ENCODE measurements around the gene BIRC7. TPM values are rescaled to one million over a fixed set of nuclear protein-coding genes. Genes with fewer than 3 reads are reported as not detected.

BIRC7 gene
- total and polyA plus RNA-seq, 2 of the 4 experiments (the other 2 are of a cell fraction) = not detected

DNA sequence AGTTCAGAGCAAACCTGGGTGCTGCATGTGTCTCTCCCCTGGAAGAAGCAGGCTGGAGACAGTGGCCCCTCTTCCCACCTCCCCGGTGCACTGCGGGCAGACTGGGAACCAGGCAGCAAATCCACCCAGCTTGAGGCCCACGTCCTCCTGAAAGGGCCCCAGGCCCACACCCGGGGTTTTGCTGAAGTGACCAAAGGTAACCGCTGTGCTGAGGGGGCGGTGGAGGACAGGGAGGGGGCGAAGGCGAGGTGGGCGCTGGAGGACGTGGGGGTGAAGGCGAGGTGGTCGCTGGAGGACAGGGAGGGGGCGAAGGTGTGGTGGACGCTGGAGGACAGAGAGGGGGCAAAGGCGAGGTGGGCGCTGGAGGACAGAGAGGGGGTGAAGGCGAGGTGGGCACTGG is 1.8 kb upstream of the BIRC7 start:
- CTCF ChIA-PET = interaction anchor here (0.7 kb wide), 1 partner anchor 10 kb away, joined by 3 read pairs; no protein-coding TSS in a partner anchor
- H2BK15ac ChIP-seq (ENCODE audit: low read depth, low read length) = no peak overlapping the region
- no peak overlapping the region for H2AFZ ChIP-seq (replicated peaks; ENCODE audit: low read length, poor library complexity)
- no peak overlapping the region for H3K14ac ChIP-seq (replicated peaks; ENCODE audit: low read depth, low read length)
- no peak overlapping the region for H2AK9ac ChIP-seq (replicated peaks; ENCODE audit: low read depth, low read length, poor library complexity)
- H3K56ac ChIP-seq (ENCODE audit: extremely low read depth, insufficient read depth, low read length) = no peak overlapping the region
- no peak overlapping the region for H3K9ac ChIP-seq (ENCODE audit: low read depth, low read length)
- no peak overlapping the region for H3K23ac ChIP-seq (ENCODE audit: low read depth, low read length)
- intact Hi-C loops (cut with micrococcal nuclease) (loop anchor here (5.0 kb wide), 1 partner anchor 38 kb away; the partner anchor contains the start of gene ARFGAP1), dilution Hi-C loops (cut with HindIII; ENCODE audit: low sequenced_read_pairs, unreplicated experiment) (no loop called here), in situ Hi-C loops (cut with MboI; ENCODE audit: low sequenced_read_pairs) (loop anchor here (5.0 kb wide), 1 partner anchor 38 kb away; the partner anchor contains the start of gene ARFGAP1)
- no peak for DNase-seq
- no peak overlapping the region for H2BK5ac ChIP-seq (ENCODE audit: low read depth, low read length, poor library complexity, severe bottlenecking)
- H4K5ac ChIP-seq (ENCODE audit: low read depth, low read length) = no peak overlapping the region
- POLR2A ChIA-PET (ENCODE audit: unreplicated experiment) = no interaction called here
- H3K4me1 ChIP-seq (ENCODE audit: control insufficient read depth, insufficient read depth, low read length) = peaks cover 22% of the 10 kb centered on the region
- no peaks in the 10 kb centered on the region for H3K36me3 ChIP-seq (ENCODE audit: control insufficient read depth, insufficient read depth, low read length)
- H3K9me1 ChIP-seq (ENCODE audit: insufficient read depth, low read length) = peaks cover 10% of the 10 kb centered on the region; the same call in 1 of the 2 replicates
- no peak overlapping the region for H3K4me3 ChIP-seq (ENCODE audit: insufficient read depth, low read depth, low read length)
- WGBS, 2 experiments (ENCODE audit: extremely low coverage in 2 of 2, insufficient read length in 1 of 2) = 97% methylated on average over 5 of the region's 17 CpGs; no CpG with 5 or more reads in 1 of the 2 experiments
- H3K4me2 ChIP-seq (ENCODE audit: low read depth, low read length) = no peak overlapping the region
- no peak overlapping the region for H2BK20ac ChIP-seq (ENCODE audit: low read depth, low read length)
- BruUV-seq (replicated peaks) = no TSS peak
- no peaks in the 10 kb centered on the region; the same call in 1 of the 2 replicates for H3K27me3 ChIP-seq (ENCODE audit: control insufficient read depth, insufficient read depth, low read length)
- no peak overlapping the region for H3K18ac ChIP-seq (ENCODE audit: low read depth, low read length)
- TF ChIP-seq SMC3 (IDR thresholded peaks at IDR 0.05; ENCODE audit: low read depth, low read length) (no peak), MAZ (IDR thresholded peaks at IDR 0.05; ENCODE audit: borderline replicate concordance, low read depth, low read length) (no peak), RCOR1 (IDR thresholded peaks at IDR 0.05; ENCODE audit: insufficient replicate concordance, low read length) (no peak), CEBPB (IDR thresholded peaks at IDR 0.05; ENCODE audit: low read depth, low read length) (no peak), RFX5 (IDR thresholded peaks at IDR 0.05; ENCODE audit: low read depth, low read length) (no peak), NFE2L2 (IDR thresholded peaks at IDR 0.05; ENCODE audit: low read depth, low read length) (no peak)
- TF ChIP-seq, protein P1, sequence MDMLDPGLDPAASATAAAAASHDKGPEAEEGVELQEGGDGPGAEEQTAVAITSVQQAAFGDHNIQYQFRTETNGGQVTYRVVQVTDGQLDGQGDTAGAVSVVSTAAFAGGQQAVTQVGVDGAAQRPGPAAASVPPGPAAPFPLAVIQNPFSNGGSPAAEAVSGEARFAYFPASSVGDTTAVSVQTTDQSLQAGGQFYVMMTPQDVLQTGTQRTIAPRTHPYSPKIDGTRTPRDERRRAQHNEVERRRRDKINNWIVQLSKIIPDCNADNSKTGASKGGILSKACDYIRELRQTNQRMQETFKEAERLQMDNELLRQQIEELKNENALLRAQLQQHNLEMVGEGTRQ (IDR thresholded peaks at IDR 0.05; ENCODE audit: low read depth, low read length) = no peak
- TF ChIP-seq, protein P2, sequence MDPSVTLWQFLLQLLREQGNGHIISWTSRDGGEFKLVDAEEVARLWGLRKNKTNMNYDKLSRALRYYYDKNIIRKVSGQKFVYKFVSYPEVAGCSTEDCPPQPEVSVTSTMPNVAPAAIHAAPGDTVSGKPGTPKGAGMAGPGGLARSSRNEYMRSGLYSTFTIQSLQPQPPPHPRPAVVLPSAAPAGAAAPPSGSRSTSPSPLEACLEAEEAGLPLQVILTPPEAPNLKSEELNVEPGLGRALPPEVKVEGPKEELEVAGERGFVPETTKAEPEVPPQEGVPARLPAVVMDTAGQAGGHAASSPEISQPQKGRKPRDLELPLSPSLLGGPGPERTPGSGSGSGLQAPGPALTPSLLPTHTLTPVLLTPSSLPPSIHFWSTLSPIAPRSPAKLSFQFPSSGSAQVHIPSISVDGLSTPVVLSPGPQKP (IDR thresholded peaks at IDR 0.05; ENCODE audit: borderline replicate concordance, low read depth, low read length) = no peak
- H3K79me1 ChIP-seq (ENCODE audit: low read depth in 1 of 2, low read length in 2 of 2) = no peaks in the 10 kb centered on the region
- no peak overlapping the region for H3K4ac ChIP-seq (ENCODE audit: low read depth, low read length)
- no peak overlapping the region for H3K27ac ChIP-seq (ENCODE audit: insufficient read depth, low read length)
- ATAC-seq (ENCODE audit: low read depth) = no peak
- peak overlapping the region; percentile 75; the same call in 1 of the 2 replicates for H2AK5ac ChIP-seq (ENCODE audit: low read depth, low read length)
- H4K91ac ChIP-seq (ENCODE audit: insufficient read depth, low read depth, low read length) = 0 out of 2 replicates have a peak overlapping the region, but pooled peaks have one; percentile 56
- no peak overlapping the region for H2BK120ac ChIP-seq (ENCODE audit: low read depth, low read length)
- peaks cover 3% of the 10 kb centered on the region; the same call in 1 of the 2 replicates for H4K20me1 ChIP-seq (ENCODE audit: insufficient read depth, low read length)
- no peaks in the 10 kb centered on the region for H3K9me3 ChIP-seq (ENCODE audit: control insufficient read depth, insufficient read depth, low read length)
- no peak overlapping the region for H4K8ac ChIP-seq (ENCODE audit: low read depth in 2 of 2, low read length in 2 of 2)

All from IMR-90 (cell line).